ENCODE results near the gene MMP27. TPM values are rescaled to one million over a fixed set of nuclear protein-coding genes. Genes with fewer than 3 reads are reported as not detected.

MMP27 gene
- total and polyA plus RNA-seq, 2 experiments from 2014 or later, result not detected

DNA sequence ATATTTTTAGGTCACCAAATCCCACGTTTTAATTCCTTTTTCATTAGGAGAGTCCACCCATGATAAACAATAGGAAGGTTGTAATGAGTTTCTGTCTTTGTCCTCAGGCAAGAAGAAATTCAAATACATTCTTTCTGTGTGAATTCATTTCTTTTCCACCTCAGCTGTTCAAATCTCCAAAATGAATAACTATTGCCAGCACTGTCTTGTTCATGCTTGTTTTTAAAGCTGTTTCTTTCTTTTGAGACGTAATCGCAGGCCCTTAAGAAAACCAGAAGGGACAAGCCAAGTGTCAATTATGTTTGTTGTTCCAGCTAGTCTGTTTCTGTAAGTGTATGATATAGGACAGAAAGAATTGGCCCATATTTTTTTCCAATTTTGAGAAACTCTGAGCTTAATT lies 20.2 kb downstream of the MMP27 start:
- Histone ChIP-seq H3K36me3 (replicated peaks; ENCODE audit: insufficient read depth, low read depth) (no peaks in the 10 kb centered on the region), H4K20me1 (ENCODE audit: insufficient read depth, poor library complexity, severe bottlenecking) (no peaks in the 10 kb centered on the region), H2AFZ (no peak overlapping the region), H3K4me3 (no peak overlapping the region), H3K9me3 (ENCODE audit: low read depth) (no peaks in the 10 kb centered on the region), H3K4me1 (ENCODE audit: insufficient read depth) (no peaks in the 10 kb centered on the region), H3K4me2 (no peak overlapping the region), H3K27ac (no peak overlapping the region), H3K79me2 (no peaks in the 10 kb centered on the region), H3K27me3 (no peaks in the 10 kb centered on the region), H3K9me2 (replicated peaks; ENCODE audit: insufficient read depth) (no peaks in the 10 kb centered on the region)
- TF ChIP-seq EZH2phosphoT487 (IDR thresholded peaks at IDR 0.05; ENCODE audit: low read depth, severe bottlenecking, unreplicated experiment) (no peak), EZH2 (IDR thresholded peaks at IDR 0.05; ENCODE audit: borderline replicate concordance) (no peak)
- TF ChIP-seq, protein P1, sequence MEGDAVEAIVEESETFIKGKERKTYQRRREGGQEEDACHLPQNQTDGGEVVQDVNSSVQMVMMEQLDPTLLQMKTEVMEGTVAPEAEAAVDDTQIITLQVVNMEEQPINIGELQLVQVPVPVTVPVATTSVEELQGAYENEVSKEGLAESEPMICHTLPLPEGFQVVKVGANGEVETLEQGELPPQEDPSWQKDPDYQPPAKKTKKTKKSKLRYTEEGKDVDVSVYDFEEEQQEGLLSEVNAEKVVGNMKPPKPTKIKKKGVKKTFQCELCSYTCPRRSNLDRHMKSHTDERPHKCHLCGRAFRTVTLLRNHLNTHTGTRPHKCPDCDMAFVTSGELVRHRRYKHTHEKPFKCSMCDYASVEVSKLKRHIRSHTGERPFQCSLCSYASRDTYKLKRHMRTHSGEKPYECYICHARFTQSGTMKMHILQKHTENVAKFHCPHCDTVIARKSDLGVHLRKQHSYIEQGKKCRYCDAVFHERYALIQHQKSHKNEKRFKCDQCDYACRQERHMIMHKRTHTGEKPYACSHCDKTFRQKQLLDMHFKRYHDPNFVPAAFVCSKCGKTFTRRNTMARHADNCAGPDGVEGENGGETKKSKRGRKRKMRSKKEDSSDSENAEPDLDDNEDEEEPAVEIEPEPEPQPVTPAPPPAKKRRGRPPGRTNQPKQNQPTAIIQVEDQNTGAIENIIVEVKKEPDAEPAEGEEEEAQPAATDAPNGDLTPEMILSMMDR (IDR thresholded peaks at IDR 0.05; ENCODE audit: poor library complexity), result no peak
- WGBS (ENCODE audit: low lambda C conversion rate, missing lambda C conversion rate), result 54% methylated on average over 3 of the region's 3 CpGs
- no peak for DNase-seq (ENCODE audit: low spot score)

DNA sequence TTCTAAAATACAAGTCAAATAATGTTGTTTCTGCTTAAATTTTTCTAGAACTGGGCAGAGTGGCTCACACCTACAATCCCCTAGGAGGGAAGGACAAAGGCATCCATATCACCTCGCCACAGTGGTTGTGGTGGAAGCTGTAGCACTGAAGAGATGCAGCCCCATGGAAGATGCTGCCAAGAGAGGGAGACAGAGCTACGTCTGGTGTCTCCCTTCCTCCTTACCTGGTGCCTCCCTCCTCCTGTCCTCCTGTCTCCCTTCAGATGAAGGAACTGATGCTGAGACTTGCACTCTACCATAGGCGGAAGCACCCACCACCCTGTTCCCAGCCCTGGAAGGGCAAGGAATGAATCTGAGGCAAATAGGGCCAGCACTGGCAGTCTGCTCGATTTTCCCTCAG lies 22.3 kb downstream of the MMP27 start:
- Histone ChIP-seq H3K79me2 (no peaks in the 10 kb centered on the region), H3K27me3 (no peaks in the 10 kb centered on the region), H4K20me1 (ENCODE audit: insufficient read depth, poor library complexity, severe bottlenecking) (no peaks in the 10 kb centered on the region), H3K27ac (no peak overlapping the region), H3K9me2 (replicated peaks; ENCODE audit: insufficient read depth) (no peaks in the 10 kb centered on the region), H3K4me3 (no peak overlapping the region), H3K9me3 (ENCODE audit: low read depth) (no peaks in the 10 kb centered on the region), H3K4me2 (no peak overlapping the region), H3K4me1 (ENCODE audit: insufficient read depth) (no peaks in the 10 kb centered on the region), H3K36me3 (replicated peaks; ENCODE audit: insufficient read depth, low read depth) (no peaks in the 10 kb centered on the region), H2AFZ (no peak overlapping the region)
- no peak for DNase-seq (ENCODE audit: low spot score)
- 76% methylated on average over 4 of the region's 4 CpGs for WGBS (ENCODE audit: low lambda C conversion rate, missing lambda C conversion rate)
- TF ChIP-seq EZH2 (IDR thresholded peaks at IDR 0.05; ENCODE audit: borderline replicate concordance) (no peak), EZH2phosphoT487 (IDR thresholded peaks at IDR 0.05; ENCODE audit: low read depth, severe bottlenecking, unreplicated experiment) (no peak)
- TF ChIP-seq, protein P1 (IDR thresholded peaks at IDR 0.05; ENCODE audit: poor library complexity), result no peak

DNA sequence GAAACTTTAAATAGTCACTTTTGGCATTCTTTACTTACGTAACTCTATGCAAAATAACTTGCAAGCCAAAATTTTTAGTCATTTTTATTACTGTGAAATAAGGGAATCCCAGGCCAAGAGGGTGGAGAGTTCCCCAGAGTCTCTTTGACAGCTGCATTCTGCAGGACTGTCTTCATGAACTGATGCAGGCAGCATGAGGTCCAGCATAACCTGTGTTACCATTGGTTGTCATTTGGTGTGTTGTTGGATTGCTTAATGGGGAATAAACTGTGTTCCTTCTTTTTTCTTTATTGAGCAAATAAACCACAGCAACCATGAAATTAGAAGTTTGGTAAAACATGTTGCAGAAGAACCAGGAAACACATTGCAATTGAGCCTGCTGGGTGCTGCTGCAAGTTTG lies 24.6 kb downstream of the MMP27 start:
- Histone ChIP-seq H3K36me3 (replicated peaks; ENCODE audit: insufficient read depth, low read depth) (no peaks in the 10 kb centered on the region), H2AFZ (no peak overlapping the region), H3K4me2 (no peak overlapping the region), H3K27ac (no peak overlapping the region), H3K9me2 (replicated peaks; ENCODE audit: insufficient read depth) (no peaks in the 10 kb centered on the region), H3K27me3 (no peaks in the 10 kb centered on the region), H3K79me2 (no peaks in the 10 kb centered on the region), H3K4me3 (no peak overlapping the region), H4K20me1 (ENCODE audit: insufficient read depth, poor library complexity, severe bottlenecking) (no peaks in the 10 kb centered on the region), H3K4me1 (ENCODE audit: insufficient read depth) (no peaks in the 10 kb centered on the region), H3K9me3 (ENCODE audit: low read depth) (no peaks in the 10 kb centered on the region)
- TF ChIP-seq EZH2phosphoT487 (IDR thresholded peaks at IDR 0.05; ENCODE audit: low read depth, severe bottlenecking, unreplicated experiment) (no peak), EZH2 (IDR thresholded peaks at IDR 0.05; ENCODE audit: borderline replicate concordance) (no peak)
- TF ChIP-seq, protein P1 (IDR thresholded peaks at IDR 0.05; ENCODE audit: poor library complexity), result no peak
- 83% methylated on average over 1 of the region's 1 CpG for WGBS (ENCODE audit: low lambda C conversion rate, missing lambda C conversion rate)
- DNase-seq (ENCODE audit: low spot score), result no peak

DNA sequence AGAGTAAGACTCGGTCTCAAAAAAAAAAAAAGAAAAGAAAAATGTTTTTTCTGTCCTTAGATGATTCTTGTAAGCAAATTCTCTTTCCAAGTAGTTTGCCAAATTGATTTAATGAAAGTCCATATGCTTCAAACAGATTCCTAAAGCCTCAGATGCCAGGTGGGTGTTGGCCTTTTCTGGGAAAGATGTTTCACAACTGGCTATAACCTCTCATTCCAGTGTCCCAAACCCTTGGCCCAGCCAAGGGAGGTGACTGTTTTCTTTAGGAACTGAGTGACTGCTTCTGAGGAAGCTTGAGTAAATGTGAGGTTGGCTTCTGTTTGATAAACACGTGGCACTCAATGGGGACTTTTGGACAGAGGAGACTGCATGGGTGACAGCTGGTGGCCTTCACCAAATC lies 27.5 kb downstream of the MMP27 start:
- Histone ChIP-seq H3K9me2 (replicated peaks; ENCODE audit: insufficient read depth) (no peaks in the 10 kb centered on the region), H3K9me3 (ENCODE audit: low read depth) (no peaks in the 10 kb centered on the region), H3K27me3 (no peaks in the 10 kb centered on the region), H4K20me1 (ENCODE audit: insufficient read depth, poor library complexity, severe bottlenecking) (no peaks in the 10 kb centered on the region), H3K4me3 (no peak overlapping the region), H3K36me3 (replicated peaks; ENCODE audit: insufficient read depth, low read depth) (no peaks in the 10 kb centered on the region), H3K27ac (no peak overlapping the region), H3K4me1 (ENCODE audit: insufficient read depth) (no peaks in the 10 kb centered on the region), H3K79me2 (no peaks in the 10 kb centered on the region), H2AFZ (no peak overlapping the region), H3K4me2 (no peak overlapping the region)
- WGBS (ENCODE audit: low lambda C conversion rate, missing lambda C conversion rate), result 96% methylated on average over 1 of the region's 2 CpGs
- TF ChIP-seq, protein P1 (IDR thresholded peaks at IDR 0.05; ENCODE audit: poor library complexity), result no peak
- no peak for TF ChIP-seq EZH2phosphoT487 (IDR thresholded peaks at IDR 0.05; ENCODE audit: low read depth, severe bottlenecking, unreplicated experiment)
- no peak for DNase-seq (ENCODE audit: low spot score)
